HG02970 (cell line): ENCODE measurements around the gene TMEM231.
"Not testable (repeated sequence)": the region's sequence is repeated elsewhere in the genome, so short reads cannot be mapped to it uniquely, and the experiment has no call there.

Experiments
- ATAC-seq: cut with Tn5 transposase; IDR thresholded peaks from one replicate; pipeline ENCODE4 v1.9.1; 2021; ENCODE audit warnings: mild to moderate bottlenecking, moderate library complexity, moderate number of reproducible peaks; ENCODE audit not compliant: unreplicated experiment, low FRiP score

TMEM231 gene

GRCh38 chr16:75555707-75556430 lies at the start of gene TMEM231:
Gene TMEM231 (minus strand): TSS chr16:75556252. CDS start chr16:75556209, 43 bp downstream.
- ATAC-seq, result peak; percentile 97

GRCh38 chr16:75603241-75603640 lies 47.2 kb upstream of the TMEM231 start:
- ATAC-seq, result no peak

GRCh38 chr16:75599452-75600277 lies 43.6 kb upstream of the TMEM231 start:
- no peak for ATAC-seq

GRCh38 chr16:75593825-75594820 lies 38.1 kb upstream of the TMEM231 start:
- ATAC-seq, result no peak

GRCh38 chr16:75593308-75593707 lies 37.3 kb upstream of the TMEM231 start:
- no peak for ATAC-seq

- not testable (repeated sequence) for ATAC-seq
Measured at GRCh38 chr16:75591927-75592326, 35.9 kb upstream of the TMEM231 start.

GRCh38 chr16:75590920-75591843 lies 35.1 kb upstream of the TMEM231 start:
- no peak for ATAC-seq

- ATAC-seq, result no peak
Measured at GRCh38 chr16:75589306-75589705, 33.3 kb upstream of the TMEM231 start.

GRCh38 chr16:75588716-75589115 lies 32.7 kb upstream of the TMEM231 start:
- no peak for ATAC-seq

- no peak for ATAC-seq
Measured at GRCh38 chr16:75584108-75584507, 28.1 kb upstream of the TMEM231 start.

- no peak for ATAC-seq
Measured at GRCh38 chr16:75579281-75579834, 23.3 kb upstream of the TMEM231 start.

GRCh38 chr16:75578725-75579124 lies 22.7 kb upstream of the TMEM231 start:
- ATAC-seq, result no peak

- ATAC-seq, result no peak
Measured at GRCh38 chr16:75578212-75578611, 22.2 kb upstream of the TMEM231 start.

- ATAC-seq, result no peak
Measured at GRCh38 chr16:75576384-75576811, 20.3 kb upstream of the TMEM231 start.

GRCh38 chr16:75575958-75576357 lies 19.9 kb upstream of the TMEM231 start:
- no peak for ATAC-seq

GRCh38 chr16:75573955-75574354 lies 17.9 kb upstream of the TMEM231 start:
- no peak for ATAC-seq

- no peak for ATAC-seq
Measured at GRCh38 chr16:75572864-75573542, 17.0 kb upstream of the TMEM231 start.

- no peak for ATAC-seq
Measured at GRCh38 chr16:75570396-75571065, 14.5 kb upstream of the TMEM231 start.
